ENCODE results near the gene NSMF.

DNA sequence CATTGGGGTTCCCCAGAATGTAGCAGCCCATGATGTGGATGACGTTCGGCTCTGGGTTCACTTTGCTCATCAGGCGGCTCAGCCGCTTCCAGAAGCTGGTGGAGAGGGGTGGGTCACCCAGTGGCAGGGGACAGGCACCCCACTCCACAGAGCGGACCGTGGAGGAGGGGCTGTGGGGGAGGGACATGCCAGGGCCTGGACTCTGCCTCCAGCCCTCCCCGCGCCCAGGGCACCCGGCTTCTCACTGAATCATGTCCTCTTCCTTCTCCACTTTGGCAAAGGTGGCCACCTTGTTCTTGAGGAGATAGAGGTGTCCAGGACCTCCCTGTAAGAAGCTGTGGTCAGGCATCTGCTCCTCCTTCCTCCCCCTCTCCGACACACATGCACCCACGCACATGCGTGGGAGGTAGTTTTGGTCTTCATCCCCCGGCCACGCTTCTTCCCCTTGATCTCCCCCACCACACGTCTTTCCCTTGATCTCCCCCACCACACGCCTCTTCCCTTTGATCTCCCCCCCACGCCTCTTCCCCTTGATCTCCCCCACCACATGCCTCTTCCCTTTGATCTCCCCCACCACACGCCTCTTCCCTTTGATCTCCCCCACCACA, 9.1 kb downstream of the NSMF start:
- TF ChIP-seq POLR2A (IDR thresholded peaks at IDR 0.05; ENCODE audit: low read length), result no peak
- no peak for TF ChIP-seq GATA1 (IDR thresholded peaks at IDR 0.05; ENCODE audit: low read depth, low read length)

Data from erythroblast (primary cell).